ENCODE measurements around the gene SMAGP.

The SMAGP gene

DNA sequence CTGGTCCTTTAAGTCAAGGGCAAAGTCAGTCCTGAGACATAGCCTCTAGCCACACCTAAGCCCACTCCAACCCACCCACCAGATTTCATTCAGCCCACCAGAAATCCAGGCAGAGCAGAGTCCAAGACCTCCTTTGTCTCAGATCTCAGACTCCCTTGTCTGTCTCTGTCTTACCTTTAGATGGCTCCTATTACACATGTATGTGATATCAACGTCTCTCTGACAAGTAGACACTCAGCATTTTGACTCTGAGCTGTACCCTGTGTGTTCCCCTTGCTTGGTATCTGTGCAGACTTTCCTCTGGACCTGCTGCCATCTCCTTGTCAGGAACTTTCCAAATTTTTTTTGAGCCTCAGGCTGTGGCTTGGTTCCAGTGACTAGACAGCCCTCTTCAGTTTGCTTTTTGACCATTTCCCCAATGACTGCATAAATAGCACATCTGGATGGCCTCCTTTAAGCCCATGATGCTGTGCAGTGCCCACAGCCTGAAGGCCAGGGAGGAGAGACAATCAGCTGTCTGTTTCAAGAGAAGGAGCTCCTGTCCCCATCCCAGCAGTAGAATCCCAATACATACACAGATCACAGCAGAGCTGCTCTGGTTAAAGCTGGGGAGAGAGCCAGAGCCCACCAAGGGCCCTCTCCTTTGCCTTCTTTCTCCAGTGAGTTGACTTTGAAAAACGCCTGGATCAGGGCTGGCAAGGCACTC, 59.4 kb downstream of the SMAGP start:
- no peak overlapping the region for H2BK5ac ChIP-seq (ENCODE audit: low read length)
- H3K18ac ChIP-seq (ENCODE audit: low read length): no peak overlapping the region
- H3K9ac ChIP-seq (ENCODE audit: low read length): no peak overlapping the region
- H2BK120ac ChIP-seq (ENCODE audit: low read depth, low read length): no peak overlapping the region
- no CpG with 5 or more reads among the region's 2 CpGs for WGBS (ENCODE audit: extremely low coverage, insufficient coverage, low lambda C conversion rate)
- no peaks in the 10 kb centered on the region for H3K79me1 ChIP-seq (ENCODE audit: low read length)
- H3K27ac ChIP-seq (ENCODE audit: low read depth, low read length): no peak overlapping the region
- no peaks in the 10 kb centered on the region for H3K27me3 ChIP-seq (ENCODE audit: insufficient read depth, low read length, poor library complexity)
- no peaks in the 10 kb centered on the region for H3K79me2 ChIP-seq (ENCODE audit: control insufficient read depth, insufficient read depth, low read length)
- no peak overlapping the region for H3K4me2 ChIP-seq (ENCODE audit: low read length)
- H3K4ac ChIP-seq (ENCODE audit: low read depth, low read length): no peak overlapping the region
- no peak overlapping the region for H4K8ac ChIP-seq (ENCODE audit: low read depth, low read length)
- H3K4me3 ChIP-seq (ENCODE audit: low read length): no peak overlapping the region
- no peak overlapping the region for H2AK5ac ChIP-seq (ENCODE audit: low read length)
- DNase-seq: no peak
- H3K36me3 ChIP-seq (ENCODE audit: control insufficient read depth, insufficient read depth, low read length): no peaks in the 10 kb centered on the region
- H4K5ac ChIP-seq (ENCODE audit: low read length): no peak overlapping the region
- no peaks in the 10 kb centered on the region for H3K4me1 ChIP-seq (ENCODE audit: control insufficient read depth, low read depth, low read length)
- H3K23ac ChIP-seq (ENCODE audit: low read length): no peak overlapping the region
- no peak overlapping the region for H3K56ac ChIP-seq (ENCODE audit: low read length)
- H2BK15ac ChIP-seq (replicated peaks; ENCODE audit: low read depth): no peak overlapping the region

DNA sequence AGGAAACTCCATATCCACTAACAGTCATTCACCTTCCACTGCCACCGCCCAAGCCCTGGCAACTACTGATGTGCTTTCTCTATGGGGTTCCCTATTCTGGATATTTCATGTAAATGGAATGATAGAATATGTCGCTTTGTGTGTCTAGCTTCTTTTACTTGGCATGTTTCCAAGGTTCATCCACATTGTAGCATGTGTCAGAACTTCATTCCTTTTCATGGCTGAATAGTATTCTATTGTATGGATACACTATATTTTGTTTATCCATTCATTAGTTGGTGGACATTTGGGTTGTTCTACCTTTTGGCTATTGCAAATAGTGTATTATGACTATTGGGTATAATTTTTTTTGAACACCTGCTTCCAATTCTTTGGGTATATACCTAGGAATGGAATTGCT, 61.0 kb downstream of the SMAGP start:
- no peaks in the 10 kb centered on the region for H3K79me1 ChIP-seq (ENCODE audit: low read length)
- H3K23ac ChIP-seq (ENCODE audit: low read length): no peak overlapping the region
- H2BK15ac ChIP-seq (replicated peaks; ENCODE audit: low read depth): no peak overlapping the region
- no peaks in the 10 kb centered on the region for H3K4me1 ChIP-seq (ENCODE audit: control insufficient read depth, low read depth, low read length)
- no peaks in the 10 kb centered on the region for H3K79me2 ChIP-seq (ENCODE audit: control insufficient read depth, insufficient read depth, low read length)
- no peak for DNase-seq
- no peaks in the 10 kb centered on the region for H3K36me3 ChIP-seq (ENCODE audit: control insufficient read depth, insufficient read depth, low read length)
- WGBS (ENCODE audit: extremely low coverage, insufficient coverage, low lambda C conversion rate): no CpG with 5 or more reads among the region's 2 CpGs
- no peak overlapping the region for H4K8ac ChIP-seq (ENCODE audit: low read depth, low read length)
- H3K18ac ChIP-seq (ENCODE audit: low read length): no peak overlapping the region
- no peak overlapping the region for H2BK5ac ChIP-seq (ENCODE audit: low read length)
- H3K4ac ChIP-seq (ENCODE audit: low read depth, low read length): no peak overlapping the region
- H3K27me3 ChIP-seq (ENCODE audit: insufficient read depth, low read length, poor library complexity): no peaks in the 10 kb centered on the region
- H3K27ac ChIP-seq (ENCODE audit: low read depth, low read length): no peak overlapping the region
- H3K4me3 ChIP-seq (ENCODE audit: low read length): no peak overlapping the region
- no peak overlapping the region for H3K56ac ChIP-seq (ENCODE audit: low read length)
- H3K4me2 ChIP-seq (ENCODE audit: low read length): no peak overlapping the region
- H4K5ac ChIP-seq (ENCODE audit: low read length): no peak overlapping the region
- H3K9ac ChIP-seq (ENCODE audit: low read length): no peak overlapping the region
- no peak overlapping the region for H2AK5ac ChIP-seq (ENCODE audit: low read length)
- H2BK120ac ChIP-seq (ENCODE audit: low read depth, low read length): no peak overlapping the region

DNA sequence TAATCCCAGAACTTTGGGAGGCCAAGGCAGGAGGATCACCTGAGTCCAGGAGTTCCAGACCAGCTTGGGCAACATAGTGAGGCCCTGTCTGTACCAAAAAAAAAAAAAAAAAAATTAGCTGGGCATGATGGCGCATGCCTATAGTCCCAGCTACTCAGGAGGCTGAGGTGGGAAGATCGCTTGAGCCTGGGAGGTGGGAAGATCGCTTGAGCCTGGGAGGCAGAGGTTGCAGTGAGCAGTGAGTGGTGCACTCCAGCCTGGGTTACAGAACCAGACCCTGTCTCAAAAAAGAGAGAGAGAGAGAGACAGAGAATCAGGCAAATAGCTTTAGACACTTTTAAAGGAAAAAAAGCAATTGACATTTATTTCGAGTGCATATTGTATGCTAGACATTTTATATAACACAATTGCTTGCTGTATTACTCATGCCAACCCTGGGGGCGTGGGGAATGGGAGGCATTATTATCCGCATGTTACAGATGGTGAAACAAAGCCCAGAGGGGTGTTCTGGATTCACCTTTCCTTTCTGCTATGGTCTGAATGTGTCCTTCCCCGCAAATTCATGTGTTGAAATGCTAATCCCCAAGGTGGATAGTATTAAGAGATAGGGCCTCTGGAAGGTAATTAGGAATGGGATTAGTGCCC, 62.1 kb downstream of the SMAGP start:
- H3K27me3 ChIP-seq (ENCODE audit: insufficient read depth, low read length, poor library complexity): no peaks in the 10 kb centered on the region
- no peak overlapping the region for H4K8ac ChIP-seq (ENCODE audit: low read depth, low read length)
- H2BK5ac ChIP-seq (ENCODE audit: low read length): no peak overlapping the region
- no peak overlapping the region for H3K4me3 ChIP-seq (ENCODE audit: low read length)
- H2BK120ac ChIP-seq (ENCODE audit: low read depth, low read length): no peak overlapping the region
- no peak overlapping the region for H4K5ac ChIP-seq (ENCODE audit: low read length)
- no peaks in the 10 kb centered on the region for H3K4me1 ChIP-seq (ENCODE audit: control insufficient read depth, low read depth, low read length)
- no peak overlapping the region for H3K4me2 ChIP-seq (ENCODE audit: low read length)
- WGBS (ENCODE audit: extremely low coverage, insufficient coverage, low lambda C conversion rate): no CpG with 5 or more reads among the region's 7 CpGs
- no peaks in the 10 kb centered on the region for H3K79me1 ChIP-seq (ENCODE audit: low read length)
- no peak overlapping the region for H3K56ac ChIP-seq (ENCODE audit: low read length)
- H3K9ac ChIP-seq (ENCODE audit: low read length): no peak overlapping the region
- H3K27ac ChIP-seq (ENCODE audit: low read depth, low read length): no peak overlapping the region
- DNase-seq: no peak
- H3K36me3 ChIP-seq (ENCODE audit: control insufficient read depth, insufficient read depth, low read length): no peaks in the 10 kb centered on the region
- no peak overlapping the region for H3K23ac ChIP-seq (ENCODE audit: low read length)
- H2BK15ac ChIP-seq (replicated peaks; ENCODE audit: low read depth): no peak overlapping the region
- H3K4ac ChIP-seq (ENCODE audit: low read depth, low read length): no peak overlapping the region
- no peak overlapping the region for H2AK5ac ChIP-seq (ENCODE audit: low read length)
- H3K79me2 ChIP-seq (ENCODE audit: control insufficient read depth, insufficient read depth, low read length): no peaks in the 10 kb centered on the region
- no peak overlapping the region for H3K18ac ChIP-seq (ENCODE audit: low read length)

DNA sequence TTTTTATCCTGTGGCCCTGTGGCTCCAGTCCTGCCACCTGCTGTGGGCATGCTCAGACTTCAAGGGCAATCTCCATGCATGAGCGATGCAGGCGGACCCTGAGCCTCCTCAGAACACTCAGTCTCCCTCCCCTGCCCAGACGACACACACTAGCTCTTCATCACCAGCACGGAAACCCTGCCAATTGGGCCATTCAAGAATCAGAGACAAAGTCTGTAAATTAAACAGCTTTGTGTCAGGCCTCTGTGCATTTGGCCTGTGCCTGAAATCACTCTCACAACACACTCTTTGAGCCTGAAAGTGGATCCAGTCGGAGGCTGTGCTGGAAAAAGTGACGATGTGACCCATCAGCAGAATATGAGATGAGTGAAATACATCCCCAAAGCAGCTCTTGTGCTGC, 64.9 kb downstream of the SMAGP start:
- Histone ChIP-seq H3K23ac (ENCODE audit: low read length) (no peak overlapping the region), H3K36me3 (ENCODE audit: control insufficient read depth, insufficient read depth, low read length) (no peaks in the 10 kb centered on the region), H4K8ac (ENCODE audit: low read depth, low read length) (no peak overlapping the region), H3K9ac (ENCODE audit: low read length) (no peak overlapping the region), H4K5ac (ENCODE audit: low read length) (no peak overlapping the region), H3K27ac (ENCODE audit: low read depth, low read length) (no peak overlapping the region), H3K56ac (ENCODE audit: low read length) (no peak overlapping the region), H3K27me3 (ENCODE audit: insufficient read depth, low read length, poor library complexity) (no peaks in the 10 kb centered on the region), H2BK15ac (replicated peaks; ENCODE audit: low read depth) (no peak overlapping the region), H3K4me1 (ENCODE audit: control insufficient read depth, low read depth, low read length) (no peaks in the 10 kb centered on the region), H3K18ac (ENCODE audit: low read length) (no peak overlapping the region), H3K4me3 (ENCODE audit: low read length) (no peak overlapping the region), H2BK120ac (ENCODE audit: low read depth, low read length) (no peak overlapping the region), H3K4ac (ENCODE audit: low read depth, low read length) (no peak overlapping the region), H2BK5ac (ENCODE audit: low read length) (no peak overlapping the region), H3K79me2 (ENCODE audit: control insufficient read depth, insufficient read depth, low read length) (no peaks in the 10 kb centered on the region), H2AK5ac (ENCODE audit: low read length) (no peak overlapping the region), H3K79me1 (ENCODE audit: low read length) (no peaks in the 10 kb centered on the region), H3K4me2 (ENCODE audit: low read length) (no peak overlapping the region)
- no peak for DNase-seq
- WGBS (ENCODE audit: extremely low coverage, insufficient coverage, low lambda C conversion rate): no CpG with 5 or more reads among the region's 6 CpGs

DNA sequence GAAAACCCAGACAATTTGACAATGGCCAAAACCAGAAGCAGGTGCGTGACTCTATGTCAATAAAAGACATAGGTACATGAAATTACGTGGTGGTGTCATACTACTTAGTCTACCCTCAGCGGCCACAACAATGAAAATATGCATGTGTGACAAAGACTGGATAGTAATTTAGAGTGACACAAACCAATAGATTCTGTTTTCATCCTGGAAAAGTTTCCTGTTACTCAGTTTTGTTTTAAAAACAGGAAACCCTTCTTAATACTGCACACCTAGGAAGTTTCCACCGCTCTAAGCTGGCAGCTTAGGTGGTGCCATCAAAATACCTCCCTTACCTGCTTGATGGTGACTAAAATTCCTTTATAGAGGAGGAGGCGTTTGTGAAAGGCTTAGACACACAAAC, 67.5 kb downstream of the SMAGP start:
- Histone ChIP-seq H4K5ac (ENCODE audit: low read length) (no peak overlapping the region), H2BK5ac (ENCODE audit: low read length) (no peak overlapping the region), H3K79me1 (ENCODE audit: low read length) (no peaks in the 10 kb centered on the region), H3K4ac (ENCODE audit: low read depth, low read length) (no peak overlapping the region), H3K36me3 (ENCODE audit: control insufficient read depth, insufficient read depth, low read length) (no peaks in the 10 kb centered on the region), H3K79me2 (ENCODE audit: control insufficient read depth, insufficient read depth, low read length) (no peaks in the 10 kb centered on the region), H3K18ac (ENCODE audit: low read length) (no peak overlapping the region), H3K4me3 (ENCODE audit: low read length) (no peak overlapping the region), H3K4me2 (ENCODE audit: low read length) (no peak overlapping the region), H3K4me1 (ENCODE audit: control insufficient read depth, low read depth, low read length) (no peaks in the 10 kb centered on the region), H3K27me3 (ENCODE audit: insufficient read depth, low read length, poor library complexity) (no peaks in the 10 kb centered on the region), H2BK15ac (replicated peaks; ENCODE audit: low read depth) (no peak overlapping the region), H3K23ac (ENCODE audit: low read length) (no peak overlapping the region), H3K9ac (ENCODE audit: low read length) (no peak overlapping the region), H3K27ac (ENCODE audit: low read depth, low read length) (no peak overlapping the region), H2AK5ac (ENCODE audit: low read length) (no peak overlapping the region), H2BK120ac (ENCODE audit: low read depth, low read length) (no peak overlapping the region), H3K56ac (ENCODE audit: low read length) (no peak overlapping the region), H4K8ac (ENCODE audit: low read depth, low read length) (no peak overlapping the region)
- WGBS (ENCODE audit: extremely low coverage, insufficient coverage, low lambda C conversion rate): no CpG with 5 or more reads among the region's 5 CpGs
- DNase-seq: no peak

DNA sequence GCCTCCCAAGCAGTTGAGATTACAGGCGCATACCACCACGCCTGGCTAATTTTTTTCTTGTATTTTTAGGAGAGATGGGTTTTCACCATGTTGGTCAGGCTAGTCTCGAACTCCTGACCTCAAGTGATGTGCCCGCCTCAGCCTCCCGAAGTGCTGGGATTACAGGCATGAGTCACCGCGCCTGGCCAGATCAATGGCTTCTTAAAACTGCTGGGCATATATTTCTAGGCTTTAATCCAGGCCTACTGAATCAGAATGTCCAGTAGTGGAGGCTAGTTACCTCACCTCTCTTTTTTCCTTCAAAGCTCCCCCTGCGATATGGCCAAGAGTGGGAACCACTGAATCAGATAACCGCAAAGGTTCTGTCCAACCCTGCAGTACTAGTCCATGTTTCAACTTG, 69.4 kb downstream of the SMAGP start:
- H3K27ac ChIP-seq (ENCODE audit: low read depth, low read length): no peak overlapping the region
- DNase-seq: no peak
- no peak overlapping the region for H3K9ac ChIP-seq (ENCODE audit: low read length)
- H3K4ac ChIP-seq (ENCODE audit: low read depth, low read length): no peak overlapping the region
- no peak overlapping the region for H2BK15ac ChIP-seq (replicated peaks; ENCODE audit: low read depth)
- no peak overlapping the region for H3K4me3 ChIP-seq (ENCODE audit: low read length)
- no peaks in the 10 kb centered on the region for H3K79me1 ChIP-seq (ENCODE audit: low read length)
- H4K8ac ChIP-seq (ENCODE audit: low read depth, low read length): no peak overlapping the region
- H3K79me2 ChIP-seq (ENCODE audit: control insufficient read depth, insufficient read depth, low read length): no peaks in the 10 kb centered on the region
- no peak overlapping the region for H3K18ac ChIP-seq (ENCODE audit: low read length)
- H3K36me3 ChIP-seq (ENCODE audit: control insufficient read depth, insufficient read depth, low read length): no peaks in the 10 kb centered on the region
- H3K23ac ChIP-seq (ENCODE audit: low read length): no peak overlapping the region
- no peak overlapping the region for H2AK5ac ChIP-seq (ENCODE audit: low read length)
- no peak overlapping the region for H3K56ac ChIP-seq (ENCODE audit: low read length)
- no peak overlapping the region for H4K5ac ChIP-seq (ENCODE audit: low read length)
- no peak overlapping the region for H2BK5ac ChIP-seq (ENCODE audit: low read length)
- H2BK120ac ChIP-seq (ENCODE audit: low read depth, low read length): no peak overlapping the region
- no peaks in the 10 kb centered on the region for H3K27me3 ChIP-seq (ENCODE audit: insufficient read depth, low read length, poor library complexity)
- no peaks in the 10 kb centered on the region for H3K4me1 ChIP-seq (ENCODE audit: control insufficient read depth, low read depth, low read length)
- H3K4me2 ChIP-seq (ENCODE audit: low read length): no peak overlapping the region
- no CpG with 5 or more reads among the region's 9 CpGs for whole genome bisulfite sequencing (ENCODE audit: extremely low coverage, insufficient coverage, low lambda C conversion rate)

Measured in mesendoderm (in vitro differentiated cells).